Right lobe of liver (tissue), 6 donors: ENCODE results near the gene CUEDC1. TPM values are rescaled to one million over a fixed set of nuclear protein-coding genes. Genes with fewer than 3 reads are reported as not detected.
"Not testable (repeated sequence)": the region's sequence is repeated elsewhere in the genome, so short reads cannot be mapped to it uniquely, and the experiment has no call there.

Experiments
- ATAC-seq, 4 donors: fragments of 200-7000 bp; cut with Tn5 transposase; one replicate each; pipeline ENCODE4 v1.9.1; 2020; ENCODE audit warnings: mild to moderate bottlenecking in 4 of 4, moderate library complexity in 4 of 4
- DNase-seq, 3 donors: peaks; one replicate each; pipeline ENCODE4 v3.0.0-alpha.2; 2020
- H3K27ac ChIP-seq, 3 donors: fragments of 200-600 bp; one replicate each; pipeline ENCODE4 v1.8.0; 2022
- H3K27me3 ChIP-seq, 2 donors: fragments of 200-600 bp; one replicate each; pipeline ENCODE4 v1.8.0; 2022
- H3K36me3 ChIP-seq, 4 donors: fragments of 200-600 bp; sonication (generic) in 1 of 4; one replicate each; pipeline versions ENCODE4 v1.5.1 to v1.8.0; 2017 to 2022; ENCODE audit warnings: control low read depth in 1 of 4
- H3K4me1 ChIP-seq, 4 donors: fragments of 200-600 bp; sonication (generic) in 1 of 4; one replicate each; pipeline versions ENCODE4 v1.5.1 to v1.8.0; 2017 to 2022; ENCODE audit warnings: control low read depth in 1 of 4
- H3K4me3 ChIP-seq, 3 donors: fragments of 200-600 bp; one replicate each; pipeline ENCODE4 v1.8.0; 2022
- H3K9me3 ChIP-seq, 4 donors: fragments of 200-600 bp; sonication (generic) in 1 of 4; one replicate each; pipeline versions ENCODE4 v1.5.1 to v1.8.0; 2017 to 2022; ENCODE audit warnings: control low read depth in 1 of 4
- CTCF ChIP-seq, 4 donors: fragments of 200-600 bp in 3 of 4; fragments of 450-650 bp in 1 of 4; IDR thresholded peaks; one replicate each; pipeline versions ENCODE4 v1.5.1 to v1.8.0; 2016 to 2022; ENCODE audit warnings: antibody characterized with exemption in 4 of 4, mild to moderate bottlenecking in 2 of 4
- POLR2A ChIP-seq: fragments of 450-650 bp; IDR thresholded peaks from one replicate; pipeline ENCODE4 v1.6.1; 2017; ENCODE audit warnings: antibody characterized with exemption, mild to moderate bottlenecking
- WGBS: methylation state at CpG from one replicate; pipeline ENCODE4 v1.1.6; 2018; ENCODE audit warnings: low coverage, low lambda C conversion rate; ENCODE audit not compliant: insufficient coverage; ENCODE audit errors: missing lambda C conversion rate; 5-methylcytosine and 5-hydroxymethylcytosine counted together
- intact Hi-C, 2 donors: fragments of 100-400 bp; cut with DNase I; formaldehyde crosslinking; loops; one replicate each; pipeline versions ENCODE4 v1.11.2 to v1.14.1; 2022
- total RNA-seq, 6 experiments: library from RNA; depleted of rRNA in 2 of 6; stranded (reverse); fragments of >200 nt in 2 of 6; fragmentation: NEBNext Ultra II Directional in 3 of 6; extraction: Animal tissue kit (Norgen Biotek cat#: 25700) in 3 of 6; gene quantifications; one replicate each; pipeline versions ENCODE4 v1.1.0 to v1.2.4, GENCODE V29; 2016 to 2023
- donor health status: DM: no; HTN: yes; CAD: no.
- donor health status: DM: no; HTN: no; CAD: no.
- donor health status: DM: no; HTN: no; CAD: no.
- donor health status: DM: no; HTN: yes; CAD: no.
- donor health status: DM: no; HTN: yes; CAD: no.

CUEDC1 gene
- total RNA-seq, 6 experiments from 2014 or later = 4.0 to 8.5 (median 5.5) TPM

GRCh38 chr17:57965521-57966160 lies 10.4 kb upstream of the CUEDC1 start:
- no peak for TF ChIP-seq POLR2A
- no peak for TF ChIP-seq CTCF (IDR thresholded peaks at IDR 0.05)
- no peaks in the 10 kb centered on the region for H3K27me3 ChIP-seq
- H3K36me3 ChIP-seq = no peaks in the 10 kb centered on the region
- no peak overlapping the region for H3K27ac ChIP-seq
- ATAC-seq (no peak), DNase-seq (no peak)
- 85% methylated on average over 5 of the region's 26 CpGs for WGBS
- H3K4me1 ChIP-seq = no peaks in the 10 kb centered on the region
- intact Hi-C loops = no loop called here
- no peak overlapping the region for H3K4me3 ChIP-seq
- H3K9me3 ChIP-seq = no peaks in the 10 kb centered on the region

GRCh38 chr17:57963149-57963511 lies 7.9 kb upstream of the CUEDC1 start:
- ATAC-seq = no peak
- Histone ChIP-seq H3K4me3 (no peak overlapping the region), H3K9me3 (no peaks in the 10 kb centered on the region), H3K27me3 (no peaks in the 10 kb centered on the region), H3K36me3 (no peaks in the 10 kb centered on the region), H3K4me1 (no peaks in the 10 kb centered on the region), H3K27ac (no peak overlapping the region)
- no peak for TF ChIP-seq CTCF (IDR thresholded peaks at IDR 0.05)
- no peak for TF ChIP-seq POLR2A
- DNase-seq = no peak
- WGBS = 90% methylated on average over 4 of the region's 6 CpGs
- intact Hi-C loops = no loop called here

GRCh38 chr17:57962279-57963148 lies 7.3 kb upstream of the CUEDC1 start:
- H3K27me3 ChIP-seq = no peaks in the 10 kb centered on the region
- H3K4me3 ChIP-seq = no peak overlapping the region
- peak in 1 of 3 donors; percentile 14 for DNase-seq
- no peaks in the 10 kb centered on the region for H3K36me3 ChIP-seq
- TF ChIP-seq CTCF (IDR thresholded peaks at IDR 0.05) (no peak), POLR2A (no peak)
- no peak for ATAC-seq
- intact Hi-C loops = no loop called here
- H3K9me3 ChIP-seq = no peaks in the 10 kb centered on the region
- WGBS = 61% methylated on average over 5 of the region's 8 CpGs
- H3K4me1 ChIP-seq = no peaks in the 10 kb centered on the region
- no peak overlapping the region for H3K27ac ChIP-seq

GRCh38 chr17:57959929-57960328 lies 4.7 kb upstream of the CUEDC1 start:
- WGBS = 88% methylated on average over 3 of the region's 6 CpGs
- peak in 1 of 3 donors; percentile 20 for DNase-seq
- no peaks in the 10 kb centered on the region for H3K27me3 ChIP-seq
- H3K9me3 ChIP-seq = no peaks in the 10 kb centered on the region
- H3K36me3 ChIP-seq = no peaks in the 10 kb centered on the region
- no peak overlapping the region for H3K4me3 ChIP-seq
- H3K27ac ChIP-seq = no peak overlapping the region
- no peak for ATAC-seq
- intact Hi-C loops = no loop called here
- TF ChIP-seq POLR2A (no peak), CTCF (IDR thresholded peaks at IDR 0.05) (no peak)
- no peaks in the 10 kb centered on the region for H3K4me1 ChIP-seq

GRCh38 chr17:57958391-57958790 lies 3.2 kb upstream of the CUEDC1 start:
- DNase-seq = peak in 1 of 3 donors; percentile 14
- peaks cover 0 to 12% (median 3%) of the 10 kb centered on the region in 4 donors for H3K4me1 ChIP-seq
- H3K27me3 ChIP-seq, H3K36me3 ChIP-seq, H3K27ac ChIP-seq, H3K9me3 ChIP-seq, H3K4me3 ChIP-seq, intact Hi-C loops, ATAC-seq: not testable (repeated sequence)
- WGBS = 95% methylated on average over 14 of the region's 15 CpGs
